ENCODE measurements around the gene RASGRF1.

The RASGRF1 gene

DNA sequence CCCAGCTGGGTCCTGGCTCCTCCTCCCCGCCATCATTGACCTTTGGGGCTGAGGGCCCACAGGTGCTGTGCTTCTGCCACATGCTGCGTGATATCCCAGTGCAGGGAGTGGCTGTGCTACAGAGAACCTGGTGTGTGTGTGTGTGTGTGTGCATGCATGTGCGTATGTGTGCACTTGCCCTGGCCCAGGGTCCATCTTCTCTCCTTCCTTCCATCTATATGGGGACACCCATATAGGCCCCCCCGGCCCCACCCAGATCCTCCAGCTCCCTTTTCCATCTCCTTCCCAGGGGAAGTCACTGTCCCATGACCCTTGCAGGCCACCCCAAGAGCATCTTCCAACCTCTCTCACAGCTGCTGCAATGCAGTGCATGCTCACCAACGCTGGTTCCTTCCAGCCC is 12.6 kb downstream of the RASGRF1 start:
- H3K4me3 ChIP-seq (ENCODE audit: low read depth, low read length): no peak overlapping the region
- no peaks in the 10 kb centered on the region for H3K4me1 ChIP-seq (ENCODE audit: control insufficient read depth, insufficient read depth, low read length)
- ChIA-PET CTCF (no interaction called here), POLR2A (interaction anchor here (0.6 kb wide), 1 partner anchor 1015 kb away, joined by 4 read pairs; no protein-coding TSS in a partner anchor)
- no peak overlapping the region for H3K27ac ChIP-seq (ENCODE audit: extremely low read depth, low read depth, low read length)
- H3K36me3 ChIP-seq (ENCODE audit: control insufficient read depth in 2 of 2, insufficient read depth in 1 of 2, low read length in 2 of 2): no peaks in the 10 kb centered on the region
- TF ChIP-seq ZNF112 (tag by site-specific recombination; IDR thresholded peaks at IDR 0.05) (no peak), ZNF501 (tag by site-specific recombination; IDR thresholded peaks at IDR 0.05) (no peak), ZFHX2 (tag by site-specific recombination; conservative IDR thresholded peaks at IDR 0.05) (no peak), ZNF513 (tag by site-specific recombination; IDR thresholded peaks at IDR 0.05) (no peak), ZNF404 (tag by site-specific recombination; IDR thresholded peaks at IDR 0.05) (no peak), HOXC10 (CRISPR knock-in tag; IDR thresholded peaks at IDR 0.05) (no peak), ZNF707 (tag by site-specific recombination; IDR thresholded peaks at IDR 0.05) (no peak), ZNF341 (tag by site-specific recombination; IDR thresholded peaks at IDR 0.05; ENCODE audit: low read depth) (no peak), ZNF423 (tag by site-specific recombination; IDR thresholded peaks at IDR 0.05) (no peak), ZNF302 (tag by site-specific recombination; IDR thresholded peaks at IDR 0.05; ENCODE audit: low read depth) (no peak), ZNF169 (tag by site-specific recombination; IDR thresholded peaks at IDR 0.05) (no peak), IKZF3 (tag by site-specific recombination; IDR thresholded peaks at IDR 0.05) (no peak), ZNF768 (tag by site-specific recombination; IDR thresholded peaks at IDR 0.05) (no peak), ZNF335 (tag by site-specific recombination; conservative IDR thresholded peaks at IDR 0.05) (no peak), ZNF138 (tag by site-specific recombination; IDR thresholded peaks at IDR 0.05; ENCODE audit: borderline replicate concordance) (no peak), ZEB2 (tag by site-specific recombination; IDR thresholded peaks at IDR 0.05) (no peak), KLF7 (tag by site-specific recombination; IDR thresholded peaks at IDR 0.05; ENCODE audit: borderline replicate concordance) (no peak), ZNF16 (tag by site-specific recombination; IDR thresholded peaks at IDR 0.05; ENCODE audit: low read depth) (no peak)
- TF ChIP-seq, protein P1, sequence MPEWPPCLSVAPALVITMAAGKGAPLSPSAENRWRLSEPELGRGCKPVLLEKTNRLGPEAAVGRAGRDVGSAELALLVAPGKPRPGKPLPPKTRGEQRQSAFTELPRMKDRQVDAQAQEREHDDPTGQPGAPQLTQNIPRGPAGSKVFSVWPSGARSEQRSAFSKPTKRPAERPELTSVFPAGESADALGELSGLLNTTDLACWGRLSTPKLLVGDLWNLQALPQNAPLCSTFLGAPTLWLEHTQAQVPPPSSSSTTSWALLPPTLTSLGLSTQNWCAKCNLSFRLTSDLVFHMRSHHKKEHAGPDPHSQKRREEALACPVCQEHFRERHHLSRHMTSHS (tag by site-specific recombination; IDR thresholded peaks at IDR 0.05): no peak
- TF ChIP-seq, protein P2, sequence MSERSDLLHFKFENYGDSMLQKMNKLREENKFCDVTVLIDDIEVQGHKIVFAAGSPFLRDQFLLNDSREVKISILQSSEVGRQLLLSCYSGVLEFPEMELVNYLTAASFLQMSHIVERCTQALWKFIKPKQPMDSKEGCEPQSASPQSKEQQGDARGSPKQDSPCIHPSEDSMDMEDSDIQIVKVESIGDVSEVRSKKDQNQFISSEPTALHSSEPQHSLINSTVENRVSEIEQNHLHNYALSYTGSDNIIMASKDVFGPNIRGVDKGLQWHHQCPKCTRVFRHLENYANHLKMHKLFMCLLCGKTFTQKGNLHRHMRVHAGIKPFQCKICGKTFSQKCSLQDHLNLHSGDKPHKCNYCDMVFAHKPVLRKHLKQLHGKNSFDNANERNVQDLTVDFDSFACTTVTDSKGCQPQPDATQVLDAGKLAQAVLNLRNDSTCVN (tag by site-specific recombination; optimal IDR thresholded peaks at IDR 0.05): no peak
- no peaks in the 10 kb centered on the region for H3K9me3 ChIP-seq (ENCODE audit: control insufficient read depth, insufficient read depth, low read depth, low read length)

GRCh38 chr15:79076661-79077060 is 13.9 kb downstream of the RASGRF1 start:
- no peaks in the 10 kb centered on the region for H3K4me1 ChIP-seq (ENCODE audit: control insufficient read depth, insufficient read depth, low read length)
- ChIA-PET POLR2A (no interaction called here), CTCF (interaction anchor here (0.6 to 2.1 kb wide), 2 partner anchors 69 to 108 kb away, joined by 3 to 9 read pairs; no protein-coding TSS in a partner anchor)
- TF ChIP-seq WT1 (tag by site-specific recombination; IDR thresholded peaks at IDR 0.05) (no peak), ZFP69B (tag by site-specific recombination; IDR thresholded peaks at IDR 0.05) (no peak)
- no peaks in the 10 kb centered on the region for H3K9me3 ChIP-seq (ENCODE audit: control insufficient read depth, insufficient read depth, low read depth, low read length)
- no peak overlapping the region for H3K27ac ChIP-seq (ENCODE audit: extremely low read depth, low read depth, low read length)
- H3K4me3 ChIP-seq (ENCODE audit: low read depth, low read length): no peak overlapping the region
- no peaks in the 10 kb centered on the region for H3K36me3 ChIP-seq (ENCODE audit: control insufficient read depth in 2 of 2, insufficient read depth in 1 of 2, low read length in 2 of 2)

Measured in HEK293 (cell line).